HG02885 (cell line): ENCODE results near the gene MIPEP.
"Not testable (repeated sequence)": the region's sequence is repeated elsewhere in the genome, so short reads cannot be mapped to it uniquely, and the experiment has no call there.

Experiments used
- ATAC-seq: cut with Tn5 transposase; IDR thresholded peaks from one replicate; pipeline ENCODE4 v1.9.1; 2021; ENCODE audit warnings: mild to moderate bottlenecking; ENCODE audit not compliant: unreplicated experiment, poor library complexity

The MIPEP gene

DNA sequence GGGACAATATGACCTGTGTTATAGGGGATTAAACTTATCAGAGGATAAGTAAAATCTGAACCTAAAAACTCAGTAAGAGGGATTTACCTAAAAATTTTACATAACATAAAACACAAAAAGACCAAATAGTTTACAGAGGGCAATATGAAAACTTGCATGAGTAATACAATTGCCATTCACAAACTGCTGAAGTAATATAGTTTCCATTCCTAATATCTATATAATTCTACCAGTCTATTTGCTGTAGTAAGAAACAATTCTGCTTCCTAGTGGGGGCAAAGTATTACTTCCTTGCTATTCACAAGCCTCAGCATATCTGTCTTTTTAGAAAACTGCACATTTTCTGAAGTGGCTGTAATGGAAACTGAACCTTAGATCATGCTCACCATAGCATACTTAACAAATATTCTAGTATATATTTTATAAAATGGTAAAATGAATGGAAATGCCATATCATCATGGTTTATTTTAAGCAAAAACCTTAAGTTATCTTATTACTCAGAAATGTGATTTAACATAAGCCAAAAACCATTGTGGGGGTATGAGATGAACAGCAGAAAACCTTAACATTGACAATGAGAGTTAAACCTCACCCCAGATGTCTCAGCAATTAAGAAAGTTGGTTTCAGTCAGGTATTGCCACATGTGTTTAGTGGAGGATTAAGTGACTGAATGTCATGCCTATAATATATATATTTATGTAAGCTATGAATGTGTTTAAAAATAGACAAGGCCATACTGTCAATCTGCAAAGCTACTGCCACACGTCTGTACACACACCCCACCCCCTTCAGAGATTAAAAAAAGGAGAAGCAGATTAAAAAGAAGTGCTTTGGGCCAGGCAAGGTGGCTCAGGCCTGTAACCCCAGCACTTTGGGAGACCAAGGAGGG lies 136.8 kb downstream of the MIPEP start:
- ATAC-seq: peak; percentile 79

DNA sequence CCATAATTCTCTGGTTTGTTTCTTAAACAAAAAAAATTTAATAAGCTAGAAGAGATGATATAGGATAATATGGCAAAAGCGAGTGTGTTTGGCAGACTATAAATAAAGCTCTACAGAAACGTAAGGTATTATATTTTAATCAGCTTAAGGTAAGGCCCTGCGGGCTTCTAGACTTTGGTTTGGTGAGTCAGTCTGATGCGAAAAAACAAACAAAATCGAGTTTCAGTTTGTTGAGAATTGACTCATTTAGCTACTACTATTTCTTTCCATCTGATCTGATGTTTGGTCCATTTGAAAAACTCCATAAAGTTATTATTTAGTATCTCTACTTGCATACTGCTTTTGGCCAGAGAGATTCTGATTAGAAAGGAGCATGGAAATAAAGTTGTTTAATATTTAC lies 138.0 kb downstream of the MIPEP start:
- peak; percentile 43 for ATAC-seq

DNA sequence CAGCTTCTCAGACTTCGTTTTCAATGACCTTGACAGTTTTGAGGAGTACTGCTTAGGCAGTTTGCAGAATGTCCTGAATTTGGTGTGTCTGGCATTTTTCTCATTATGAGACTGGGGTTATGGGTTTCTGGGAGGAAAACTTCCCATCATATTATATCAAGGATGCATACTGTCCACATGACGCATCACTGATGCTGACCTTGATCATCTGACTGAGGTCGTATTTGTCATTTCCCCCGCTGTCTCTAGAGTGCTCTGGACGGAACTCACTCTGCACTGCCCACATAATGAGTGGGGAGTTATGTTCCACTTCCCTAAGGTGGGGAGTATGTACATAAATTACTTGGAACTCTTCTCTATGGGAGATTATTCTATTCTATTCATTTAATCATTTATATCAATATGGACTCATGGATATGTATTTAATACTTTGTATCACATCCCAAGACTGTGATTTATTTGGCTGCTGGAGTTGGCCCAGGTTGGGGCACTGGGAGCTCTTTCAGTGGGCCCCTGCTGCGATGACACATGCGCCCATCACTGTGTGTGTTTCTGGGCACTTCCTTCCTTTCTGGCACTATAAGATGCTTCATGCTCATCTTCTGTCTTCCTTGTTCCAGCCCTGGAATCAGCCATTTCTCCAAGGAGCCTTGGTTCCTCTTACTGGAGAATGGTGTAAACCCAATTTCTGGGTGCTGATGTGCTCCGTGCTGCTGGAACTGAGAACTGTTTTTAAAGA lies 138.6 kb downstream of the MIPEP start:
- no peak for ATAC-seq

DNA sequence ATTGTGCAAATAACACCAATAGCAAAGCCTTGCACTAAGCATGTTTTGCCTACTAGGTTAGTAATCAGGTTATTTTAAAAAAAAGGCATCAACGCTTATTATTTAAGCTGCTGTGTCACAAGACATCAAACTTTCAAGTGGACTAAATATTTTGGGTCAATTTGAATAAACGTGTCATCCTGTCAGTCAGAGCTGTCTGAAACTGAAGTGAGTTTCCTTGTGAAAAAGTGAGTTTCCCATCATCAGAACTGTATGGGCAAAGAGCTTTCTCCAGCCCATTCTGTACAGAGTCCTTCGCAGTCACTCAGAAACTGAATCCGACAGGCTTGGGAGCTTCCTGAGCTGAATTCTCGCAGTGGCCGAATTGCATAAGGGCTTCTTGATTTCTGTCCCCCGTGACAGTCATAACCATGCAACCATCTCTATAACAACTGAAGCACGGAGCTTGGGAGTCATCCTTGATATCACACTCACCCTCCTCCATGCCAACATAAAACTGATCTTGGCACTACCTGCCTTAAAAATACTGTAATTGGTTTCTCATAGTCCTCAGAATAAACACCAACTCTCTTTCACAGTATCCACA lies 139.8 kb downstream of the MIPEP start:
- no peak for ATAC-seq

DNA sequence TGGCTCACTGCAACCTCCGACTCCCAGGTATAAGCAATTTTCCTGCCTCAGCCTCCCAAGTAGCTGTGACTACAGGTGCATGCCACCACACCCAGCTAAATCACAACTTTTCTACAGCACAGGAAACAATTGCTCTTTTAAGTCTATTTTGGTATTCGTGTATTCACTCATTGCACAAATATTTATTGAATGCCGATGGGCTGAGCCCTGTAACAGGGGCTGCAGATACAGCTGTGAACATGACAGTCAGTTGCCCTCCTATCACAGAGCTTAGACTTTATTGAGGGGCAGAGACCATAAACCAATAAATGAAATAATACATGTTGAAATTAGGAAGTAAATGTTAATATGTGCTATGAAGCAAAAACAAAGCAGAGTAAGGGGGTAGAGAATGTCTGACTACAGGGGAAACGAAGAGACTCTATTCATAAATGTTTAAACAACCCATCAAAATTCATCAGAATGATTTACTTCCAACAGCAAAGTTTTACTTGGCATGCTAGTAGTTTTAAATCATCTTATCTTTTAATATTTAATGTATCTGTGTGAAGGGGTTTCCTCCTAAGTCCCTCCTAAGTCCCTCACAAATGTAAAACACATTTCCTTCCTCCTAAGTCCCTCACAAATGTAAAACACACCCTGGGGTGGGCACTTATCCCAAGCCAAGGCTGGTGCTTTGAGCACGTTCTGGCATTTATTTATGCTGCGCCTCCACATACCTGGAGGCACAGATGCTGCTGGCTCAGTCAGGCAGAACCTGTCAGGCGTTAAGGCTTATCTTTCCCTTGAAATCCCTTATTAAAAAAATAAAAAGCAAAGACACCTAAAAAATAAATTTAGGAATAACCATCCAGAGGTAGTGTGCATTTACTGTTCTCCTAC lies 140.8 kb downstream of the MIPEP start:
- no peak for ATAC-seq

DNA sequence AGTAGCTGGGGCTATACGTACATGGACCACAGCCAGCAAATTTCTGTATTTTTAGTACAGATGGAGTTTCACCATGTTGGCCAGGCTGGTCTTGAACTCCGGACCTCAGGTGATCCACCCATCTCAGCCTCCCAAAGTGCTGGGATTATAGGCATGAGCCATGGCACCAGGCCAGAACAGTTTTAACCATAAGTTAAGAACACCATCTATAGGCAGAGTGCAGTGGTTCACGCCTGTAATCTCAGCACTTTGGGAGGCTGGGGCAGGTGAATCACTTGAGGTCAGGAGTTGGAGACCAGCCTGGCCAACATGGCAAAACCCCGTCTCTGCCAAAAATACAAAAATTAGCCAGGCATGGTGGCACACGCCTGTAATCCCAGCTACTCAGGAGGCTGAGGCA lies 143.1 kb downstream of the MIPEP start:
- not testable (repeated sequence) for ATAC-seq

DNA sequence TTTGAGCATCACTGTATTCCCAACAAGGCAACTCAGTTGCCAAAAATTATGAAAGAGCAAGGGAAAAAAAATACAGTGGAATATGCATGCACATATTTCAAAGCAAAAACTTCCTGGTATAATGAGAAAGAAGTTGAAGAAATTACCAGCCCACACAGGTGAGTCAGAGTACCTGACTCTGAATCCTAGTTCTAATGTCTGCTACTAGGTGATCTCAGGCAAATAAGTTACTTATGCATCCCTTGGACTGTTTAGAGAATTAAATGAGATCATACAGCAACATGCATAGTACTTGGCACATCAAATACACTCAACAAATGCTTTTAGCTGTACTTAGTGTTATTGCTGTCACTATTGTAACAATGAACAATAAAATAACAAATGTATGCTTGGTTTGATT lies 144.9 kb downstream of the MIPEP start:
- ATAC-seq: no peak

DNA sequence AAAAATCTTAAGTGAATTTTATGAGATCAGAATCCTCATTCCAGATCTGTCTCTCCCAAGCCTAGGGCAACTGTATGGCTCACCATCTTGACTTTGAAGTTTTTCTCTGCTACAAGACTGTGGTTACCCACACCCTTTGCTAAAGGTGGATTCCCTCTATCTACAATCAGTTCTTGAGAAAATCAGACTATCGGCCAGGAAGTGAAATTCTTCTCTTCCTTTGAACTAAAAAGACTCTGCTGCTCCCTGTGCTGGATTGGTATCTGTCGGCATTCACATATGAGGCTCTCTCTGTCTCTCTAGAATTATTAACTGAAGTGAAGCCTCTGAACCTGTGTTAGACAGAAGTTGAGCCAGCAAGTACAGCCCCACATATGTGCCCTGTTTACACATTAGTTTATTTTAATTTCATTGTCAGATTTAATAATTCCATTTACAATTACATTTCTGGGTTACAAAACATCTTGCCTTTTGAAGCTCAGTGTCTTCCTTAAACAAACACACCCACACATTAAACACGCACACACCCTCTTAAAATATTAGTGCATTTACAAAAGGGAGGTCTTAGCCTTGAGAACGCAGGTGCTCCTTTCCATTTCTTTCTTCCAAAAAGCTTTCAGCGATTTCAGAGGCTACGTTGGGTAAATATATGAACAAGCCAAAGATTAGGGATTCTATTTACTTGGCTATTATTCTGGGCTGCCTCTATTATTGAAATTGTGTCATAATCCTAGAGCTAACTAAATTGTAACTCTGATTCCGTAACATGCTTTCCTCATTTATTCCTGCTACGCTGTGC lies 145.7 kb downstream of the MIPEP start:
- ATAC-seq: no peak

DNA sequence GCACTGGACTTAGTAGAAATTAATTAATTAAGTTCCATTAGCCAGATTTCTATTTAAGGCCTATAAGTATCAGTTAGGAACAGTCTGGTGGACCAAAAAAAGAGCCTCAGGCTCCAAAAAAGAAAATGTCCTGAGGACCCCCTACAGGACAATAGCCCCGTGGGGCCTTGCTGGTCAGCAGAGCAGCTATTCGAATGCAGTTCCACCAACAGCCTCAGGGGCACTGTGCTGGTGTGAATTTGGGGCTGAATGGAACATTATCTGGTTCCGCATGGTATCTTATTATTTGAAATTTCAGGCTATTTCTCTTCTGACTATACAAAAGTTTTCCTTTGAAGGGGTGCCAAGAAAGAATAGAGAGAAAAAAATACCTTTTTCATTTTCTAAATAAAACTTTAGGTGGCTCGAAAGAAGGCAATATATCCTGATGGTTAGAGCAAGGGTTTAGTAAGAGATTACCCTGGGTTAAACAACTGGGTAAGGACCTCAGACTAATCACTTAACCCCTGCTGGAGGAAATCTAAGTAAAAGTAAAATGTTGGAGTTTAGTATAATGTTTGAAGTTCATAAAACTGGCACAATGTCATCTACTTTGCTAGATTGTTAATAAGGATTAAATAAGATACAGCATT lies 147.2 kb downstream of the MIPEP start:
- no peak for ATAC-seq

DNA sequence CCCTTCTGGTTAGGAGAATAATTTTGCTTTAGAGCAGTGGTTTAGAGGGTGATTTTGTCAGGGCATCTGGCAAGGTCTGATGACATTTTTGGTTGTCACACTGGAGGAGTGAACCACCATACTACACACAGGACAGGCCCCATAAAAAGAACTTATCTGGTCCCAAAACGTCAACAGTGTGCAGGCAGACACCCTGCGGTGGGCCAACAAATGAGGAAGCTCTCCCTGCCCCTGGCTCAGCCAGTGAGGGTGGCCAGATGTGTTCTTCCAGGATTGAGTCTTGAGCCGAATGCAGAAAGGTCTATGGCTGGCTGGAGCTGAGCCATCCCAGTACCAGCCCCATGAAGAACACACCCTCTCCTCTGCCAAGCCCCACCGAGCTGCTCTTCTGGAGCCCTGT lies 149.2 kb downstream of the MIPEP start:
- no peak for ATAC-seq

DNA sequence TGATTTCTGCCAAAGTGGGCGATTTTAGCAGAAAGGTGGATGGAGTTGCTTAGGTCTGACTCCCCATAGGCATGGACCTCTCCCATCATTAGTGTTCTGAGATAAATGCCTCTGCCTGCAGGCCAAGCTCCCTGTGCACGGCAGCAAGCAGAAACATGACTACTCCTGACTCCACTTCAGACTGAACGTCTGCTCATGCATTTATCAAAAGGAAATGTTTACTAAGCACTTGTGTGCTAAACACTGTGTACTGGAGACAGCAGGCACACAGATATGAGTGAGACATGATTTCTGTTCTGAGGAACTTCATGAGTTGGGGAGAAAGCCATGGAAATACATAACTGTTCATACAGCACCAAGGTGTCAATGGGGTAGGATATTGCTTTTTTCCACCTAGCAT lies 149.6 kb downstream of the MIPEP start:
- ATAC-seq: no peak

DNA sequence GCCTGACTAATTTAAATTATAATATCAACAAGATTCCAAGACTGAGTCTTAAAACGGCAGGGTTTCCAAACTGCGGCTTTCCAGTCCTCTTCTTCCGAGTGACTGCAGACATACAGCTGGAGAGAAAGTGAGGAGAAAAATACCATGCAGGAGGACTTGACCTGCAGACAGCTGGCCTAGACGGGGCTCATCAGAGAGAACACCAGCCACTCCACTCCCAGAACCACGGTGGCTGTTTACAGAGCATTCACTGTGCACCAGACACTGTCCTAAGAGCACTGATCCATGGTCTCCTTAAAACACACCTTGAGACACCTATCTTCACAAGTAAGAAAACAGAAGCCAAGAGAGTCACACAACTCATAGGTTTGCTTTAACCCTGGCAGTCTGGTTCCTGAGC lies 152.7 kb downstream of the MIPEP start:
- ATAC-seq: no peak

DNA sequence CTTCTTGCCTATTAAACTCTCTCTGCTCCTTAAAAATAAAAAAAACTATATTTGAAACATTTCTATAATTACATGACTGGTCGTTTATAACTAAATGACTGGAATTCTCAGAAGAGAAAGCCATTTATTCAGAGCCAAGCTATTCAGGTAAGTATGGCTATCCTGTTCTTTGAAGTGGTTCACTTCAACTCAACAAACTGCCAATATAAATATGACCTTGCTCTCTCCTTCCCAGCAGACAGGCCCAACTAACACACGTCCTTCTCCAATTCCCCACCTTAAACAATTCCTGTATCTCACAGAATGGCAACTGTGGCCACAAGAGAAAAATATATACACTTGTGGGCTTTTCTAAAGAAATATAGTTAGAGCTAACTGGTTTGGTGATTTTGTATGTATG lies 153.9 kb downstream of the MIPEP start:
- no peak for ATAC-seq

DNA sequence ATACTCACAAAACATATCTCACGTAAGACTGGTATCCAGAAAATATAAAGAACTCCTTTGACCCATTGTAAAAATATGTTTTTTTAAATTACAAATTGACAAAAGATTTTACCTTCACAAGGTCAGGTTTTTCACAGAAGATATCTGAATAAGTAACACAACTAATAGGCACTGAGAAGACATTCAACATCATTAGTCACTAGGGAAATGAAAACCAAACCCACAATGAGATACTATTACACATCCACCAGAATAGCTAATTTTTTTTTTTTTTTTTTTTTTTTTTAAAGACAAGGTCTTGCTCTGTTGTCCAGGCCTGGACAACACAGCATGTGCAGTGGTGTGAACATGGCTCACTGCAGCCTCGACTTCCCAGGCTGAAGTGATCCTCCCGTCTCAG lies 157.5 kb downstream of the MIPEP start:
- no peak for ATAC-seq

DNA sequence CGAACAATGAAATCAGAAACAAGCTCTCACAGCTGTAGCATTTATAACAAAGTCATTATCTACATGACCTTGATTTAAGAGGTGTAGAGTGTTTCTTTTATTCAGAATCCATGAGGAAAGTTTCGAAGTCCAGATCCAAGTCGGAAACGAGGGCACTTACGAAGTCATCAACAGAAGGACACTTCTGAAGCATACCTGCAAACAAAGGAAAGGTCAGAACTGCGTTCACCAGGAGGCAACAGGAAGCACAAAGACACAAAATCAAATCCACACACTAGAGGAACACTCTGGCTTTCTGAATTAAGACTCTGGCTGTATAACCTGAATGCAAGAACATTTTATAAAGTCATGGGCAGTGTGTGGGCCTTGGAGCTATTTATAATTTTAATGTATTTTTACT lies 158.9 kb downstream of the MIPEP start:
- ATAC-seq: no peak

DNA sequence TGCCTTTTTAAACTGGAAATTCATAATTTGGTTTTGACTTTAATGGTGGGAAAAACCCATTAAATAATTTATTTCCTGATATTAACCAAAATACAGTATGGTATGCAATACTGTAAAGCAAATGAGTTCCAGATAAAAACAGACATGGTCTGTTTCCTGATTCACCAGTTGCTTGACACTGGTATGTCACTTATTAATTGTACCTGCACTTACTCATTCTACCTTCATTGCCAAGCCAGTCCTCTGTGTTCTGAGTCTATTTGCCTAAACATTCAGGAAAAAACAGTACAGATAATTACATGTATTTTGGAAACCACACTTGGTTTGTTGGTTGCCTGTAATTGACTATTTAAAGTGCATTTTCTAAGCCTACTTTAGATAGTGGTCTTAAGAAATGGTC lies 159.7 kb downstream of the MIPEP start:
- ATAC-seq: no peak

DNA sequence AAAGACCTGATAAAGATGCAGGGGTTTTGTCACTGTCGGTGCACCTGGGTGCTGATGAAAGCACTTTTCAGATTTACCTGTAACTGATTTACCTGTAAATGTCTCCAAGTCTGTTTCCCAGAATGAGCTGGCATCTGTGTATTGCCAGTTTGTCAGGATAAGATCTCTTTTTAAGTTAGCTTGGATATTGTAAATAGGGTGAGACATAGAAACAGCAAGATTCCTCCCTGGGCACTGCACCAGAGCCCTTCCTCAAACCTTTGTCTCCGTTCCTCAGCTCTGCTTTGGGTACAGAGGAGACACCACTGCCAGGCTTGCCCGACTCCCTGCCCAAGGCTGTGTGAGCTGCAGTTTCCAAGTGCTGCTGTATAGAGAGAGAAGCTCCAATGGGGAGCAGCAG lies 160.4 kb downstream of the MIPEP start:
- ATAC-seq: no peak

DNA sequence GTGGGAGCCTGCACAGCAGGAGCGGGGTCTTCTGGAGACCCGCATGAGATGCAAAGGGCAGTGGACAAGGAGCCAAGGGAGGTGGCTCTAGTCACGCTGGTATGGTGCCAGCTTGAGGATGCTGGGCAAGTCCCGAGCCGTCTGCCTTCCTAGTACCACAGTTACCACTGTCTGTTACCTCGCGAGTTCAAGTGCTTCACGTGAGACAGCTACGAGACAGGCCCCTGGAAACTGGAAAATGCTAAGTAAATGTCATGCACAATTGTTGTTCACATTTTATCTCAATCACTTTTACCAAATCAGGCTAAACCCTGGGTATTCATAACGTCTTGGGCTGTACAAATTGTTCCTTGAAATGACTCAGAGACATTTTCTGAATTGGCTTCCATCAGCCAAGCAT lies 163.3 kb downstream of the MIPEP start:
- ATAC-seq: no peak
